Mesenchymal stem cell (in vitro differentiated cells and primary cell): ENCODE results near the gene TMEM175.

Source experiments
- DNase-seq: peaks from one replicate; pipeline ENCODE4 v3.0.0-alpha.2; 2013
- H2AFZ ChIP-seq: one replicate; pipeline ENCODE4 v1.6.1; 2013; ENCODE audit warnings: low read depth, mild to moderate bottlenecking, control low read depth, inconsistent platforms, low read length, moderate library complexity
- H2AK5ac ChIP-seq: 2 replicates; pipeline ENCODE4 v1.6.1; 2013; ENCODE audit warnings: low read length, moderate library complexity, mild to moderate bottlenecking, inconsistent platforms; ENCODE audit not compliant: severe bottlenecking
- H2BK120ac ChIP-seq: one replicate; pipeline ENCODE4 v1.6.1; 2013; ENCODE audit warnings: low read depth, mild to moderate bottlenecking, inconsistent platforms, low read length, moderate library complexity
- H2BK12ac ChIP-seq, 2 experiments: one replicate each; pipeline ENCODE4 v1.6.1; 2013; ENCODE audit warnings: inconsistent platforms in 2 of 2, low read length in 2 of 2, mild to moderate bottlenecking in 2 of 2, moderate library complexity in 2 of 2, control low read depth in 1 of 2
- H2BK15ac ChIP-seq: one replicate; pipeline ENCODE4 v1.6.1; 2013; ENCODE audit warnings: mild to moderate bottlenecking, low read depth, inconsistent platforms; ENCODE audit not compliant: poor library complexity, severe bottlenecking
- H2BK5ac ChIP-seq: 2 replicates; pipeline ENCODE4 v1.6.1; 2013; ENCODE audit warnings: low read depth, mild to moderate bottlenecking, low read length, control low read depth, inconsistent platforms; ENCODE audit not compliant: poor library complexity, severe bottlenecking
- H3K14ac ChIP-seq, 2 experiments: one replicate each; pipeline ENCODE4 v1.6.1; 2013; ENCODE audit warnings: inconsistent platforms in 2 of 2, low read length in 2 of 2, control low read depth in 1 of 2, mild to moderate bottlenecking in 1 of 2, moderate library complexity in 1 of 2
- H3K18ac ChIP-seq, 2 experiments: one replicate each; pipeline ENCODE4 v1.6.1; 2013; ENCODE audit warnings: inconsistent platforms in 2 of 2, low read length in 2 of 2, control low read depth in 1 of 2, low read depth in 1 of 2, mild to moderate bottlenecking in 1 of 2
- H3K23ac ChIP-seq, 2 experiments: one replicate each; pipeline ENCODE4 v1.6.1; 2013; ENCODE audit warnings: inconsistent platforms in 2 of 2, low read length in 2 of 2, mild to moderate bottlenecking in 2 of 2, moderate library complexity in 2 of 2, control low read depth in 1 of 2
- H3K27ac ChIP-seq: 2 replicates; pipeline ENCODE4 v1.5.1; 2013; ENCODE audit warnings: mild to moderate bottlenecking, moderate library complexity, low read length, control low read depth, inconsistent platforms; ENCODE audit not compliant: poor library complexity, severe bottlenecking
- H3K27me3 ChIP-seq, 2 experiments: 2 replicates each; pipeline versions ENCODE4 v1.6.1 to v1.7.0; 2013; ENCODE audit warnings: low read length in 2 of 2, mild to moderate bottlenecking in 2 of 2, moderate library complexity in 2 of 2, control low read depth in 1 of 2, inconsistent platforms in 1 of 2; ENCODE audit not compliant: control insufficient read depth in 1 of 2, insufficient read depth in 1 of 2
- H3K36me3 ChIP-seq, 2 experiments: 2 replicates each; pipeline versions ENCODE4 v1.6.1 to v1.7.0; 2013; ENCODE audit warnings: low read length in 2 of 2, control low read depth in 1 of 2, inconsistent platforms in 1 of 2, low read depth in 1 of 2, mild to moderate bottlenecking in 1 of 2; ENCODE audit not compliant: insufficient read depth in 2 of 2, control insufficient read depth in 1 of 2
- H3K4ac ChIP-seq, 2 experiments: one replicate each; pipeline ENCODE4 v1.6.1; 2013; ENCODE audit warnings: inconsistent platforms in 2 of 2, low read length in 2 of 2, mild to moderate bottlenecking in 2 of 2, moderate library complexity in 2 of 2, control low read depth in 1 of 2, low read depth in 1 of 2
- H3K4me1 ChIP-seq: 2 replicates; pipeline ENCODE4 v1.6.1; 2013; ENCODE audit warnings: low read depth, low read length, control low read depth; ENCODE audit not compliant: control insufficient read depth, insufficient read depth
- H3K4me2 ChIP-seq: 2 replicates; pipeline ENCODE4 v1.6.1; 2013; ENCODE audit warnings: low read length, mild to moderate bottlenecking, inconsistent platforms; ENCODE audit not compliant: poor library complexity, severe bottlenecking
- H3K4me3 ChIP-seq, 2 experiments: 2 replicates each; pipeline versions ENCODE4 v1.5.1 to v1.7.0; 2013; ENCODE audit warnings: low read length in 2 of 2, mild to moderate bottlenecking in 2 of 2, control low read depth in 1 of 2, low read depth in 1 of 2; ENCODE audit not compliant: insufficient read depth in 1 of 2
- H3K79me1 ChIP-seq: replicated peaks from 2 replicates; pipeline ENCODE4 v1.6.1; 2013; ENCODE audit warnings: mild to moderate bottlenecking, control low read depth, low read length, inconsistent platforms; ENCODE audit not compliant: poor library complexity, severe bottlenecking
- H3K9ac ChIP-seq: 2 replicates; pipeline ENCODE4 v1.7.0; 2013; ENCODE audit warnings: mild to moderate bottlenecking, low read length, moderate library complexity
- H3K9me3 ChIP-seq: 2 replicates; pipeline ENCODE4 v1.7.0; 2013; ENCODE audit warnings: mild to moderate bottlenecking, low read length; ENCODE audit not compliant: control insufficient read depth
- H4K8ac ChIP-seq: one replicate; pipeline ENCODE4 v1.6.1; 2013; ENCODE audit warnings: inconsistent platforms, mild to moderate bottlenecking, low read length, moderate library complexity
- H4K91ac ChIP-seq: one replicate; pipeline ENCODE4 v1.6.1; 2013; ENCODE audit warnings: mild to moderate bottlenecking, low read length, inconsistent platforms
- WGBS: methylation state at CpG from one replicate; pipeline ENCODE4 v1.1.7; 2013; ENCODE audit warnings: mixed read lengths; 5-methylcytosine and 5-hydroxymethylcytosine counted together

TMEM175 gene

DNA sequence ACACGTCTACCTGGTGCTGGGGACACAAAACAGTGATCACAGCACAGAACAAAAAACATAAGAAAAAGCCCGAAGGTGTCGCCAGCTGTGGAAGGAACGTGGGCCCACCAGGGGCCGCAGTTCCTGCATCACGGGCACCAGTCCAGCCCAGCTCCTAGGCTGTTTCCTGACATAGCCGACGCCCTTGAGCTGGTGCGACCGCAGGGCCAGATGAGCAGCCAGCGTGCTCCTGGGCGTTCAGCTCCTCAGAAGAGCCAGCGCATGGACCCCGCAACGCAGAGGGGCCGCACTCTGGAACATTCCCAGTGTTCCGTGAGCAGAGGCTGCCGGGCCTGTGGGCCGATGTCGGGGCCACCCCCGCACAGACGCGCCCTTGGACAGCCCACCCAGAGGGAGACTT is 44.2 kb upstream of the TMEM175 start:
- H3K18ac ChIP-seq, result no peak overlapping the region
- H3K9ac ChIP-seq, result no peak overlapping the region
- no peak overlapping the region for H2BK12ac ChIP-seq
- H2BK15ac ChIP-seq, result no peak overlapping the region
- H2AFZ ChIP-seq, result no peak overlapping the region
- no peak overlapping the region for H3K27ac ChIP-seq
- H3K4me2 ChIP-seq, result no peak overlapping the region
- no peak overlapping the region for H3K23ac ChIP-seq
- H3K4ac ChIP-seq, result no peak overlapping the region
- H4K8ac ChIP-seq, result no peak overlapping the region
- no peak overlapping the region for H2BK5ac ChIP-seq
- no peak overlapping the region for H2BK120ac ChIP-seq
- no peaks in the 10 kb centered on the region for H3K27me3 ChIP-seq
- no peak overlapping the region for H4K91ac ChIP-seq
- no peak overlapping the region for H3K4me3 ChIP-seq
- no peak for DNase-seq
- no peak overlapping the region for H3K14ac ChIP-seq
- peaks cover 80 to 98% of the 10 kb centered on the region in 2 experiments for H3K36me3 ChIP-seq
- no peak overlapping the region for H2AK5ac ChIP-seq
- WGBS, result over 99% methylated on average over 23 of the region's 23 CpGs
- H3K9me3 ChIP-seq, result no peaks in the 10 kb centered on the region
- H3K4me1 ChIP-seq, result peaks cover 1% of the 10 kb centered on the region
- H3K79me1 ChIP-seq, result peaks cover 34% of the 10 kb centered on the region

DNA sequence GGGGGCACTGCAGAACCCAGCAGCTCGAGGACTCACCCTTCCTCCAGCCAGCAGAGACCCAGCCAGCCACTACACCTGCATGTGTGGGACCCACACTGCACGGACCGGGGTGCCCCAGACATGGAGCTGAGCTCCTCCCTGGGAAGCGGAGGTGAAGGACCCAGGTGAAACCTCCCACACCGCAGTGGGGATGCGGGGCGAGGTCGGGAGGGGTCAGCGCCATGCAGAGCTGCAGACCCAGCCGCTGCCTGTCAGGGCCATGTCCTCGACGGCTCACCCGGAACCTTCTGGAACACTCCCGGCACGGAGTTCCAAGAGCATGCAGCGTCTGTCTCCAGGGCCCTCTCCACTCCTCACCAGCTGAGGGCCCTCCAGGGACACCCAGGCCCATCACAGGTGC is 42.7 kb upstream of the TMEM175 start:
- H3K27ac ChIP-seq, result no peak overlapping the region
- no peak overlapping the region for H3K4me2 ChIP-seq
- DNase-seq, result no peak
- H2BK5ac ChIP-seq, result no peak overlapping the region
- H4K8ac ChIP-seq, result no peak overlapping the region
- WGBS, result 97% methylated on average over 16 of the region's 16 CpGs
- no peaks in the 10 kb centered on the region for H3K27me3 ChIP-seq
- H3K9ac ChIP-seq, result no peak overlapping the region
- H3K14ac ChIP-seq, result no peak overlapping the region
- H2BK120ac ChIP-seq, result no peak overlapping the region
- H3K18ac ChIP-seq, result no peak overlapping the region
- H2BK12ac ChIP-seq, result no peak overlapping the region
- H3K9me3 ChIP-seq, result no peaks in the 10 kb centered on the region
- peaks cover 1% of the 10 kb centered on the region for H3K4me1 ChIP-seq
- no peak overlapping the region for H3K4ac ChIP-seq
- H2AFZ ChIP-seq, result no peak overlapping the region
- H2BK15ac ChIP-seq, result no peak overlapping the region
- no peak overlapping the region for H3K4me3 ChIP-seq
- peaks cover 46% of the 10 kb centered on the region for H3K79me1 ChIP-seq
- no peak overlapping the region for H4K91ac ChIP-seq
- peaks cover 79 to 98% of the 10 kb centered on the region in 2 experiments for H3K36me3 ChIP-seq
- H2AK5ac ChIP-seq, result no peak overlapping the region
- no peak overlapping the region for H3K23ac ChIP-seq

DNA sequence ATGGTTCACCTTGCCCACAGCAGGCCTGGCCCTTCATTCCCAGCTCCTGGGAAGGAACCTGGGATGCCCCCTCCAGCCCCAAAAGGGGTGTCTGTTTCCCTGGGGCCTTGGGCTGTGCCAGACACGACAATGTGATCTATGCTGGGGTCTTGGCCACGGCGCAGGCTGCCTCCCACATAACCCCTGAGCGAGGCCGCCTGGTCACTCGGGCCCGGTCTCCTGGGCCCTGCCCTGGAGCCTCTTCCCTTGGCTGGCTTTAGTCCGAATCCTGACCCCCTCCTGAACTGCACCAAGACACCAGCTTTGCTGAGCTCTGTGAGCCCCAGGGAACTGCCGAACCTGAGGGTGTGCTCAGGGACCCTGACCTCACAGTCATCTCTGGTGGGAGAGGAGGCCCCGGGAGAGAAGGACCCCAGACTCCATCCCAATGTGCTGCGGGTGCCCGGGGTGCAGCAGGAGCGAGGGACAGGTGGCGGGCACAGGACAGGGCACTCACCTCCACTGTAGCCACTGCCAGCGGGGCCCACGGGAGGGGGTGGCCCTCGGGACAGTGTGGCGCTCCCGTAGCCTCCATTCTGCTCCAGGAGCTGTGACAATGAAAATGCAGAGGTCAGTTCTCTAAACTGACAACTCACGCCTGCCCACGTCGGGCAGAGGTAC is 42.1 kb upstream of the TMEM175 start:
- Histone ChIP-seq H4K8ac (no peak overlapping the region), H3K9me3 (no peaks in the 10 kb centered on the region), H2BK120ac (no peak overlapping the region), H3K4me1 (peaks cover 1% of the 10 kb centered on the region), H3K4ac (no peak overlapping the region), H3K9ac (no peak overlapping the region), H2BK15ac (no peak overlapping the region), H3K36me3 (peaks cover 75 to 95% of the 10 kb centered on the region in 2 experiments), H3K14ac (no peak overlapping the region), H3K23ac (no peak overlapping the region), H3K4me2 (no peak overlapping the region), H2AFZ (no peak overlapping the region), H2BK5ac (no peak overlapping the region), H3K18ac (no peak overlapping the region), H3K79me1 (peaks cover 45% of the 10 kb centered on the region), H3K27ac (no peak overlapping the region), H2BK12ac (no peak overlapping the region), H3K27me3 (no peaks in the 10 kb centered on the region), H2AK5ac (no peak overlapping the region), H4K91ac (no peak overlapping the region), H3K4me3 (no peak overlapping the region)
- no peak for DNase-seq
- 97% methylated on average over 22 of the region's 22 CpGs for WGBS

DNA sequence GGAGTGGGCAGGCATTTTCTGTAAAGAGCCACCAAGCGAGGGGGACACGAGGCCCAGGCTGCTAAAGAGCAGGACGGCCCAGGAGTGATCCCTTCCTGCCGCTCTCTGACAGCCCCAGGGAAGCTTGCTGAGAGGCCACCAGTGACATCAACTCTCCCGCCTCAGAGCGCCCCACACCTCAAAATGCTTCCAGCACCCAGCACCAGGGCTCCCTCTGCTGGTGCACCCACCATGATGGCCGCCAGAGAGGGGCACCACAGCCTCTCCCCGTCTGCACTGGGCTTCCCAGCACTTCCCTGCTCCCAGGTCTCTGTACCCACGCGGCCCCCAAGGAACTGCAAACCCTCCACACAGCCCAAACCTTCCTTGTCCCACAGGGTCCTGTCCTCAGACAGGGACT is 40.5 kb upstream of the TMEM175 start:
- no peak overlapping the region for H4K8ac ChIP-seq
- H3K27me3 ChIP-seq, result no peaks in the 10 kb centered on the region
- H3K27ac ChIP-seq, result no peak overlapping the region
- no peak overlapping the region for H2BK12ac ChIP-seq
- no peaks in the 10 kb centered on the region for H3K9me3 ChIP-seq
- peaks cover 47% of the 10 kb centered on the region for H3K79me1 ChIP-seq
- no peak overlapping the region for H2AFZ ChIP-seq
- no peak overlapping the region for H3K4ac ChIP-seq
- no peak overlapping the region for H3K4me2 ChIP-seq
- no peak overlapping the region for H3K14ac ChIP-seq
- no peak overlapping the region for H2BK120ac ChIP-seq
- H3K9ac ChIP-seq, result no peak overlapping the region
- H2BK5ac ChIP-seq, result no peak overlapping the region
- peaks cover 73 to 95% of the 10 kb centered on the region in 2 experiments for H3K36me3 ChIP-seq
- H2BK15ac ChIP-seq, result no peak overlapping the region
- DNase-seq, result no peak
- H4K91ac ChIP-seq, result no peak overlapping the region
- no peak overlapping the region for H3K23ac ChIP-seq
- no peak overlapping the region for H3K18ac ChIP-seq
- H3K4me3 ChIP-seq, result no peak overlapping the region
- H3K4me1 ChIP-seq, result peaks cover 1% of the 10 kb centered on the region
- H2AK5ac ChIP-seq, result no peak overlapping the region
- WGBS, result 92% methylated on average over 10 of the region's 10 CpGs
